Left lung (tissue), 10 donors: Measurements from ENCODE around the gene METTL24. TPM values are rescaled to one million over a fixed set of nuclear protein-coding genes. Genes with fewer than 3 reads are reported as not detected.
"Not testable (repeated sequence)": the region's sequence is repeated elsewhere in the genome, so short reads cannot be mapped to it uniquely, and the experiment has no call there.

Experiments used
- ATAC-seq: fragments of 200-7000 bp; cut with Tn5 transposase; one replicate; pipeline ENCODE4 v1.9.1; 2020; ENCODE audit warnings: moderate library complexity
- DNase-seq, 4 donors: peaks; one replicate each; pipeline ENCODE4 v3.0.0-alpha.2; 2013 to 2020
- H3K27ac ChIP-seq, 2 donors: fragments of 200-600 bp; sonication (generic) in 1 of 2; one replicate each; pipeline versions ENCODE4 v1.5.0 to v1.8.0; 2020 to 2021
- H3K27me3 ChIP-seq, 2 donors: fragments of 200-600 bp; sonication (generic) in 1 of 2; one replicate each; pipeline versions ENCODE4 v1.5.0 to v1.8.0; 2020 to 2021
- H3K36me3 ChIP-seq, 2 donors: fragments of 200-600 bp; sonication (generic) in 1 of 2; one replicate each; pipeline versions ENCODE4 v1.5.0 to v1.8.0; 2020 to 2021
- H3K4me1 ChIP-seq, 2 donors: fragments of 200-600 bp; one replicate each; pipeline ENCODE4 v1.8.0; 2021
- H3K4me3 ChIP-seq, 2 donors: fragments of 200-600 bp; sonication (generic) in 1 of 2; one replicate each; pipeline versions ENCODE4 v1.5.0 to v1.8.0; 2020 to 2021; ENCODE audit warnings: mild to moderate bottlenecking in 1 of 2
- H3K9me3 ChIP-seq, 2 donors: fragments of 200-600 bp; sonication (generic) in 1 of 2; one replicate each; pipeline versions ENCODE4 v1.5.0 to v1.8.0; 2020 to 2021
- intact Hi-C, 2 donors: fragments of 100-400 bp; cut with DNase I; formaldehyde crosslinking; loops; one replicate each; pipeline versions ENCODE4 v1.11.2 to v1.14.2; 2022
- polyA plus RNA-seq, 6 donors: library from polyadenylated mRNA; unstranded; fragments of 120-200 nt; gene quantifications; one replicate each; pipeline ENCODE4 v1.2.1, GENCODE V29; 2013; ENCODE audit not compliant: insufficient read length in 6 of 6
- total RNA-seq, 2 donors: library from RNA; stranded (reverse); fragmentation: NEBNext Ultra II Directional; extraction: Animal tissue kit (Norgen Biotek cat#: 25700); gene quantifications; one replicate each; pipeline ENCODE4 v1.2.1, GENCODE V29; 2021
- TF ChIP-seq, protein P1 (sequence below), 2 donors: fragments of 200-600 bp; sonication (generic) in 1 of 2; IDR thresholded peaks; one replicate each; pipeline versions ENCODE4 v1.5.0 to v1.8.0; 2021; ENCODE audit warnings: antibody characterized with exemption in 2 of 2
- donor health status: DM: no; HTN: yes; CAD: no.
- donor health status: DM: no; HTN: no; CAD: no.

METTL24 gene
- total and polyA plus RNA-seq, 8 donors = 2.3 to 5.1 (median 3.2) TPM

DNA sequence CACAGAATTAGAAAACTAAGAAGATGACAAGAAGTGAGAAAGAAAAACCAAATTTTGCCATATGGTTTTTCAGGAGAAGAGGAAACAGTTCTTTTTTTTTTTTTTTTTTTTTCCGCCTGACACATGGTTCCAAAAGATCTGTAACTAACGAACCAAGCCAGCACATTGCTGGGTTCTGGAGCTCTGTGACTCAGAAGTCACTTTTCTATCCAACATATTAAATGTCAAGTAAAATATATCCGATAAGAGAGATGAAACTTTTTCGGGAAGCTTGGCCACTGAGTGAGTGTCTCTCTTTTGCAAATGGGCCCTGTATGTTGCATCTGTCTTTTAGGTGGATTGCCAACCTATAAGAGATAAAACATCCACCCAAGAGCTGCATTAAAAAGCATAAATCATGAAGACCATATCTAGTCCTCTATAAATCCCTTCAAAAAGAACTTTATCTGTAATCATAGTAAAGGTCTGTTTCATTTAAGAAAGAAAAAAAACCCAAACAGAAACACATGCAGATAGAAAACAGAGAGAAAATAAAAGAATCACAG, 4.6 kb downstream of the METTL24 start:
- ATAC-seq (no peak), DNase-seq (no peak)
- Histone ChIP-seq H3K27ac (peak overlapping the region in 1 of 2 donors; percentile 20), H3K27me3 (peaks cover 12 to 29% of the 10 kb centered on the region in 2 donors), H3K36me3 (no peaks in the 10 kb centered on the region), H3K9me3 (no peaks in the 10 kb centered on the region), H3K4me1 (peaks cover 5 to 12% of the 10 kb centered on the region in 2 donors), H3K4me3 (no peak overlapping the region)
- intact Hi-C loops = no loop called here
- TF ChIP-seq, protein P1, sequence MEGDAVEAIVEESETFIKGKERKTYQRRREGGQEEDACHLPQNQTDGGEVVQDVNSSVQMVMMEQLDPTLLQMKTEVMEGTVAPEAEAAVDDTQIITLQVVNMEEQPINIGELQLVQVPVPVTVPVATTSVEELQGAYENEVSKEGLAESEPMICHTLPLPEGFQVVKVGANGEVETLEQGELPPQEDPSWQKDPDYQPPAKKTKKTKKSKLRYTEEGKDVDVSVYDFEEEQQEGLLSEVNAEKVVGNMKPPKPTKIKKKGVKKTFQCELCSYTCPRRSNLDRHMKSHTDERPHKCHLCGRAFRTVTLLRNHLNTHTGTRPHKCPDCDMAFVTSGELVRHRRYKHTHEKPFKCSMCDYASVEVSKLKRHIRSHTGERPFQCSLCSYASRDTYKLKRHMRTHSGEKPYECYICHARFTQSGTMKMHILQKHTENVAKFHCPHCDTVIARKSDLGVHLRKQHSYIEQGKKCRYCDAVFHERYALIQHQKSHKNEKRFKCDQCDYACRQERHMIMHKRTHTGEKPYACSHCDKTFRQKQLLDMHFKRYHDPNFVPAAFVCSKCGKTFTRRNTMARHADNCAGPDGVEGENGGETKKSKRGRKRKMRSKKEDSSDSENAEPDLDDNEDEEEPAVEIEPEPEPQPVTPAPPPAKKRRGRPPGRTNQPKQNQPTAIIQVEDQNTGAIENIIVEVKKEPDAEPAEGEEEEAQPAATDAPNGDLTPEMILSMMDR (IDR thresholded peaks at IDR 0.05) = no peak

DNA sequence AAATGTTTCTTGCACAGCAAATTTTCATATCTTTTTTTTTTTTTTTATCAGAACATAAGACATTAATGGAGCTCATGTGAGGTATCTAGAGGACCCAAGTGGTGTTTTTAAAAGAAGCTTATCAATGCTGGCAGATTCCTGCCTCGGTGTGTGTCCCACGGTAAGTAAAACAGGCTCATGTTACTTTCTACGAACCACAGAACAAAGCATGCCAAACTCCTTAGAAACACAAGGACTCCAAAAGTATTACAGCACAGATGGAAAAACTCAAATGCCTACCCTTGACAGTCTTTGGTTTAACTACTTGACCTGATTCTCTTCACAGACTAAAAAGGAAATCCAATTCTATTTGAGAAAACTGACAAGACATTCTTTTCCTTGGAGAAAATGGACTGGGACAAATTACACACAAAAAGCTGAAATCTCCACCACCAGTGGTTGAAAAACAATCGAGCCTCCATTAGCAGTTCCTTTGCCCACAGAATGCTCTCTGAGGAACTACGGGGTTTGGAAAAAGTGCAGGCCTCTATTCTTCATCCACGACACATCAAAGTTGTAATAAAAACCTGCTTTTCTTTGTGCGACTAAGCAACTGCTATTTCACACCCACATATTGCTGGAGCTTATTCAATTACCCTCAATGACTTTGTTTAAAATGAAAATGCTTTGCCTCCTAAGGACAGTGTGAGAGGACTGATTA, 5.4 kb downstream of the METTL24 start:
- Histone ChIP-seq H3K9me3 (no peaks in the 10 kb centered on the region), H3K36me3 (no peaks in the 10 kb centered on the region), H3K4me3 (no peak overlapping the region), H3K27ac (peak overlapping the region; percentile 20 to 33), H3K4me1 (peaks cover 0 to 12% of the 10 kb centered on the region in 2 donors), H3K27me3 (peaks cover 11 to 20% of the 10 kb centered on the region in 2 donors)
- ATAC-seq (peak; percentile 56), DNase-seq (peak in 1 of 4 donors; percentile 44)
- TF ChIP-seq, protein P1 (IDR thresholded peaks at IDR 0.05) = no peak
- intact Hi-C loops = no loop called here

DNA sequence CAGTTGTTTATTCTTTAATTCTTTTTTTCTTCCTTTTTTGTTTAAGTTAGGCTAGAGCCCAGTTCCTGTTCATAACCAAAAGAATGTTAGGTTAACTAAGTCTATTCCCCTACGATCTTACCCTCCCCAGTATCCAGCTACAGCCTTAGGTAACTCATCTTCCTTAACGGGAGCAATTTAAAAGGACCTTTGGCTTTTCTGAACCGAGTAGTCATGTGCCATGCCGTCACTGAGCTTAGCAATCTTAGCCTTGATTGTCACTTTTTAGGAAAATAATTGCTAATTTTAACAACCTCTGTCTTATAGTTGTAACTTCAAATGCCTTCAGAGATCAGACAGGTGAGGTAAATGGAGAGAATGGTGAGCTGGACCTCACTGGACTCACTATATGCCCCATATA, 6.2 kb downstream of the METTL24 start:
- intact Hi-C loops = no loop called here
- Histone ChIP-seq H3K9me3 (no peaks in the 10 kb centered on the region), H3K36me3 (no peaks in the 10 kb centered on the region), H3K27me3 (peaks cover 4 to 13% of the 10 kb centered on the region in 2 donors), H3K4me1 (peaks cover 0 to 9% of the 10 kb centered on the region in 2 donors), H3K4me3 (no peak overlapping the region), H3K27ac (no peak overlapping the region)
- ATAC-seq = no peak
- TF ChIP-seq, protein P1 (IDR thresholded peaks at IDR 0.05) = no peak
- no peak for DNase-seq

DNA sequence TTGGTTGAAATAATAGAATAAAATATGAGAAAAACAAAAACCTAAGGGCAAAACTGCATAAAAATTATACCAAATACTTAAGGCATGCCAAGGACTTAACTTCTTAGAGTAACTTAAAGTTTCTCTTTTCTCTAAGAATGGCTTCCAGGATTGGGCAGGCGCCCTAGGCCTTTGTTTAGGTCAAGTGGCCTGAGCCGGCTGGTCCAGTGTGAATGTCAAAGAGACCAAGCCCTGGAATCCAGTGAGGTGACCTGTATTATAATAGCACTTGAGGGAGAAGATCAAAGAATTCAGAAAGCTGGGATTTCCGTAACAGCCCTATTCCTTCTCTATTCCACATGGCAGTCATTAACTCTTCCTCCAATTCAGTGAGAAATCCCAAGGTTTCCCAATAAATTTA, 6.6 kb downstream of the METTL24 start:
- intact Hi-C loops = no loop called here

DNA sequence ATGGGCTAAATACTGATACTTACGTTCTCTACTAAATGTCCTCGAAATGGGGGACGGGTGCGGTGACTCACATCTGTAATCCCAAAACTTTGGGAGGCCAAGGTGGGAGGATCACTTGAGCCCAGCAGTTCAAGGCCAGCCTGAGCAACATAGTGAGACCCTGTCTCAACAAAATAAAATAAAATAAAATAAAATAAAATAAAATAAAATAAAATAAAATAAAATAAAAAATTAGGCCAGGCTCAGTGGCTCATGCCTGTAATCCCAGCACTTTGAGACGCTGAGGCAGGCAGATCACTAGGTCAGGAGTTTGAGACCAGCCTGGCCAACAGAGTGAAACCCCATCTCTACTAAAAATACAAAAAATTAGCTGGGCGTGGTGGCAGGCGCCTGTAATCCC, 7.6 kb downstream of the METTL24 start:
- H3K4me3 ChIP-seq, H3K36me3 ChIP-seq, H3K9me3 ChIP-seq, H3K27ac ChIP-seq, H3K4me1 ChIP-seq, intact Hi-C loops, H3K27me3 ChIP-seq, DNase-seq, ATAC-seq: not testable (repeated sequence)

More for the DNA sequence above, 6.6 kb downstream of the METTL24 start:
- TF ChIP-seq, protein P1 (IDR thresholded peaks at IDR 0.05) = no peak
- ATAC-seq (peak; percentile 86), DNase-seq (peak in 1 of 4 donors; percentile 49)
- H3K4me3 ChIP-seq = no peak overlapping the region
- no peaks in the 10 kb centered on the region for H3K9me3 ChIP-seq
- H3K27ac ChIP-seq = no peak overlapping the region
- H3K27me3 ChIP-seq = peaks cover 0 to 9% of the 10 kb centered on the region in 2 donors
- no peaks in the 10 kb centered on the region for H3K36me3 ChIP-seq
- peaks cover 0 to 8% of the 10 kb centered on the region in 2 donors for H3K4me1 ChIP-seq
